Measurements from ENCODE around the gene LCP1.

The LCP1 gene

GRCh38 chr13:46172531-46172991, 9.4 kb downstream of the LCP1 start:
- H3K27ac ChIP-seq (ENCODE audit: extremely low read depth, low read depth, low read length), result no peak overlapping the region
- TF ChIP-seq ZXDB (tag by site-specific recombination; IDR thresholded peaks at IDR 0.05), result no peak
- TF ChIP-seq KLF17 (tag by site-specific recombination; IDR thresholded peaks at IDR 0.05), result no peak
- no peak for TF ChIP-seq ZNF580 (tag by site-specific recombination; IDR thresholded peaks at IDR 0.05)
- no peak for TF ChIP-seq ZNF398 (tag by site-specific recombination; IDR thresholded peaks at IDR 0.05)
- TF ChIP-seq PATZ1 (tag by site-specific recombination; IDR thresholded peaks at IDR 0.05), result no peak
- no peak for TF ChIP-seq KLF16 (tag by site-specific recombination; IDR thresholded peaks at IDR 0.05)
- TF ChIP-seq ZNF561 (tag by site-specific recombination; IDR thresholded peaks at IDR 0.05; ENCODE audit: borderline replicate concordance), result no peak
- no peak for TF ChIP-seq ZBTB26 (tag by site-specific recombination; optimal IDR thresholded peaks at IDR 0.05)
- no peak for TF ChIP-seq ZNF660 (tag by site-specific recombination; IDR thresholded peaks at IDR 0.05)
- no peak for TF ChIP-seq ZNF211 (tag by site-specific recombination; IDR thresholded peaks at IDR 0.05; ENCODE audit: low read depth)
- ChIA-PET CTCF (interaction anchor here (0.7 to 1.8 kb wide), 2 partner anchors 12 to 1440 kb away, joined by 3 to 9 read pairs; no protein-coding TSS in a partner anchor), POLR2A (no interaction called here)
- H3K36me3 ChIP-seq (ENCODE audit: control insufficient read depth in 2 of 2, insufficient read depth in 1 of 2, low read length in 2 of 2), result no peaks in the 10 kb centered on the region
- H3K4me3 ChIP-seq (ENCODE audit: low read depth, low read length), result no peak overlapping the region
- peaks cover 4% of the 10 kb centered on the region for H3K4me1 ChIP-seq (ENCODE audit: control insufficient read depth, insufficient read depth, low read length)
- H3K9me3 ChIP-seq (ENCODE audit: control insufficient read depth, insufficient read depth, low read depth, low read length), result no peaks in the 10 kb centered on the region

GRCh38 chr13:46171739-46172138, 10.2 kb downstream of the LCP1 start:
- Histone ChIP-seq H3K36me3 (ENCODE audit: control insufficient read depth in 2 of 2, insufficient read depth in 1 of 2, low read length in 2 of 2) (no peaks in the 10 kb centered on the region), H3K27ac (ENCODE audit: extremely low read depth, low read depth, low read length) (no peak overlapping the region), H3K9me3 (ENCODE audit: control insufficient read depth, insufficient read depth, low read depth, low read length) (no peaks in the 10 kb centered on the region), H3K4me3 (ENCODE audit: low read depth, low read length) (no peak overlapping the region), H3K4me1 (ENCODE audit: control insufficient read depth, insufficient read depth, low read length) (peaks cover 4% of the 10 kb centered on the region)
- ChIA-PET CTCF (interaction anchor here (1.8 kb wide), 1 partner anchor 12 kb away, joined by 9 read pairs; no protein-coding TSS in a partner anchor), POLR2A (no interaction called here)
- TF ChIP-seq MZF1 (tag by site-specific recombination; IDR thresholded peaks at IDR 0.05; ENCODE audit: borderline replicate concordance), result no peak
- TF ChIP-seq OSR2 (tag by site-specific recombination; IDR thresholded peaks at IDR 0.05), result no peak
- no peak for TF ChIP-seq ZNF785 (tag by site-specific recombination; IDR thresholded peaks at IDR 0.05)
- no peak for TF ChIP-seq ZNF707 (tag by site-specific recombination; IDR thresholded peaks at IDR 0.05)

GRCh38 chr13:46171217-46171616, 10.8 kb downstream of the LCP1 start:
- ChIA-PET CTCF (interaction anchor here (0.6 kb wide), 1 partner anchor 1687 kb away, joined by 4 read pairs; no protein-coding TSS in a partner anchor), POLR2A (no interaction called here)
- Histone ChIP-seq H3K4me1 (ENCODE audit: control insufficient read depth, insufficient read depth, low read length) (peaks cover 4% of the 10 kb centered on the region), H3K27ac (ENCODE audit: extremely low read depth, low read depth, low read length) (no peak overlapping the region), H3K36me3 (ENCODE audit: control insufficient read depth in 2 of 2, insufficient read depth in 1 of 2, low read length in 2 of 2) (no peaks in the 10 kb centered on the region), H3K4me3 (ENCODE audit: low read depth, low read length) (no peak overlapping the region), H3K9me3 (ENCODE audit: control insufficient read depth, insufficient read depth, low read depth, low read length) (no peaks in the 10 kb centered on the region)
- no peak for TF ChIP-seq ZBTB20 (tag by site-specific recombination; IDR thresholded peaks at IDR 0.05)
- no peak for TF ChIP-seq PATZ1 (tag by site-specific recombination; IDR thresholded peaks at IDR 0.05)
- TF ChIP-seq KLF7 (tag by site-specific recombination; IDR thresholded peaks at IDR 0.05; ENCODE audit: borderline replicate concordance), result no peak
- TF ChIP-seq ZSCAN18 (tag by site-specific recombination; IDR thresholded peaks at IDR 0.05), result no peak
- no peak for TF ChIP-seq ZBTB8A (tag by site-specific recombination; IDR thresholded peaks at IDR 0.05)
